ENCODE measurements around the gene SYT12. TPM values are rescaled to one million over a fixed set of nuclear protein-coding genes. Genes with fewer than 3 reads are reported as not detected.

The SYT12 gene
- total and polyA plus RNA-seq, 10 donors, result 0.02 to 0.13 (median 0.05) TPM; not detected in 7

GRCh38 chr11:67071420-67072284 is 48.7 kb downstream of the SYT12 start:
- no peaks in the 10 kb centered on the region for H3K36me3 ChIP-seq
- H3K4me3 ChIP-seq, result peak overlapping the region in 6 of 8 donors; percentile 10 to 60 (median 34)
- H3K4me1 ChIP-seq, result peaks cover 0 to 11% (median 9%) of the 10 kb centered on the region in 6 donors
- intact Hi-C loops (cut with DNase I; ENCODE audit: low total_unique reads), result no loop called here
- H3K27ac ChIP-seq, result no peak overlapping the region
- no peaks in the 10 kb centered on the region for H3K9me3 ChIP-seq
- H3K27me3 ChIP-seq (replicated peaks in 1 of 7), result peaks cover 0 to 17% (median 0%) of the 10 kb centered on the region in 7 donors
- 31 to 53% (median 36%) methylated on average over 38 to 53 of the region's 53 CpGs for WGBS, 5 donors
- TF ChIP-seq POLR2A (IDR thresholded peaks at IDR 0.05) (no peak), POLR2AphosphoS5 (IDR thresholded peaks at IDR 0.05) (peak in 2 of 3 donors; percentile 40 to 47), CTCF (IDR thresholded peaks at IDR 0.05 in 8 of 11, conservative IDR thresholded peaks at IDR 0.05 in 3 of 11) (peak; percentile 54 to 91 (median 81))
- DNase-seq, result peak; percentile 91

- Histone ChIP-seq H3K27ac (no peak overlapping the region), H3K4me1 (peaks cover 0 to 11% (median 9%) of the 10 kb centered on the region in 6 donors), H3K27me3 (replicated peaks in 1 of 7) (peaks cover 0 to 21% (median 0%) of the 10 kb centered on the region in 7 donors), H3K9me3 (no peaks in the 10 kb centered on the region), H3K4me3 (no peak overlapping the region), H3K36me3 (no peaks in the 10 kb centered on the region)
- WGBS, 5 donors, result 77 to 90% (median 83%) methylated on average over 11 of the region's 11 CpGs
- intact Hi-C loops (cut with DNase I; ENCODE audit: low total_unique reads), result no loop called here
- no peak for TF ChIP-seq POLR2A (IDR thresholded peaks at IDR 0.05)
- no peak for TF ChIP-seq CTCF (IDR thresholded peaks at IDR 0.05 in 8 of 11, conservative IDR thresholded peaks at IDR 0.05 in 3 of 11)
- TF ChIP-seq POLR2AphosphoS5 (IDR thresholded peaks at IDR 0.05), result no peak
- no peak for DNase-seq
These were observed 49.4 kb downstream of the SYT12 start for GRCh38 chr11:67072295-67072694.

GRCh38 chr11:67073908-67074307 is 51.0 kb downstream of the SYT12 start:
- H3K27ac ChIP-seq, result no peak overlapping the region
- H3K4me1 ChIP-seq, result peaks cover 0 to 11% (median 9%) of the 10 kb centered on the region in 6 donors
- no peak for DNase-seq
- WGBS, 5 donors, result 82 to 90% (median 89%) methylated on average over 9 of the region's 9 CpGs
- H3K9me3 ChIP-seq, result no peaks in the 10 kb centered on the region
- intact Hi-C loops (cut with DNase I; ENCODE audit: low total_unique reads), result no loop called here
- TF ChIP-seq POLR2AphosphoS5 (IDR thresholded peaks at IDR 0.05) (no peak), POLR2A (IDR thresholded peaks at IDR 0.05) (no peak), CTCF (IDR thresholded peaks at IDR 0.05 in 8 of 11, conservative IDR thresholded peaks at IDR 0.05 in 3 of 11) (no peak)
- peaks cover 0 to 34% (median 0%) of the 10 kb centered on the region in 7 donors for H3K27me3 ChIP-seq (replicated peaks in 1 of 7)
- no peak overlapping the region for H3K4me3 ChIP-seq
- H3K36me3 ChIP-seq, result no peaks in the 10 kb centered on the region

- WGBS, 5 donors, result 77 to 85% (median 80%) methylated on average over 6 of the region's 6 CpGs
- no peak for DNase-seq
- Histone ChIP-seq H3K4me3 (no peak overlapping the region), H3K36me3 (no peaks in the 10 kb centered on the region), H3K27ac (no peak overlapping the region), H3K27me3 (replicated peaks in 1 of 7) (peaks cover 0 to 28% (median 0%) of the 10 kb centered on the region in 7 donors), H3K9me3 (no peaks in the 10 kb centered on the region), H3K4me1 (peaks cover 0 to 12% (median 8%) of the 10 kb centered on the region in 6 donors)
- TF ChIP-seq CTCF (IDR thresholded peaks at IDR 0.05 in 8 of 11, conservative IDR thresholded peaks at IDR 0.05 in 3 of 11) (no peak), POLR2A (IDR thresholded peaks at IDR 0.05) (no peak), POLR2AphosphoS5 (IDR thresholded peaks at IDR 0.05) (no peak)
- intact Hi-C loops (cut with DNase I; ENCODE audit: low total_unique reads), result no loop called here
These were observed 53.3 kb downstream of the SYT12 start for GRCh38 chr11:67076202-67076601.
